ENCODE measurements around the gene RIPK4. TPM values are rescaled to one million over a fixed set of nuclear protein-coding genes. Genes with fewer than 3 reads are reported as not detected.
"Not testable (repeated sequence)": the region's sequence is repeated elsewhere in the genome, so short reads cannot be mapped to it uniquely, and the experiment has no call there.

Gene RIPK4
- total RNA-seq, 1 experiment from 2014 or later, result 252 TPM

GRCh38 chr21:41716751-41717150 lies 50.1 kb downstream of the RIPK4 start:
- Histone ChIP-seq H3K4me1 (ENCODE audit: insufficient read depth, low read length) (peaks cover 24% of the 10 kb centered on the region), H3K79me2 (ENCODE audit: low read length) (no peaks in the 10 kb centered on the region), H3K4me3 (ENCODE audit: low read length) (no peak overlapping the region), H3K4me2 (ENCODE audit: low read length) (no peak overlapping the region), H3F3A (ENCODE audit: low read length, unreplicated experiment) (no peaks in the 10 kb centered on the region), H2AFZ (ENCODE audit: low read length) (no peak overlapping the region), H3K9me3 (ENCODE audit: low read length) (no peaks in the 10 kb centered on the region), H4K20me1 (ENCODE audit: low read length) (no peaks in the 10 kb centered on the region), H3K27me3 (ENCODE audit: low read length) (no peaks in the 10 kb centered on the region), H3K27ac (ENCODE audit: low read length) (peak overlapping the region; percentile 68), H3K9me2 (replicated peaks; ENCODE audit: low read length) (no peaks in the 10 kb centered on the region), H3K9ac (ENCODE audit: low read length) (peak overlapping the region; percentile 45; the same call in 1 of the 2 replicates), H3K36me3 (ENCODE audit: low read depth, low read length) (no peaks in the 10 kb centered on the region)
- TF ChIP-seq EZH2phosphoT487 (IDR thresholded peaks at IDR 0.05; ENCODE audit: borderline replicate concordance, low read length) (no peak), CTCF (conservative IDR thresholded peaks at IDR 0.05; ENCODE audit: low read depth, low read length) (no peak), EZH2 (IDR thresholded peaks at IDR 0.05; ENCODE audit: low read length, unreplicated experiment) (no peak)
- no TSS peak for BruUV-seq (replicated peaks)
- ChIA-PET POLR2A (ENCODE audit: unreplicated experiment) (no interaction called here), CTCF (no interaction called here)
- no peak for ATAC-seq
- intact Hi-C loops (cut with micrococcal nuclease), result loop anchor here (5.0 kb wide), 1 partner anchor 34 kb away; no protein-coding TSS in a partner anchor
- DNase-seq, result no peak

GRCh38 chr21:41715649-41716281 lies 51.1 kb downstream of the RIPK4 start:
- no peaks in the 10 kb centered on the region for H3K27me3 ChIP-seq (ENCODE audit: low read length)
- no peak overlapping the region for H2AFZ ChIP-seq (ENCODE audit: low read length)
- no peak overlapping the region for H3K4me2 ChIP-seq (ENCODE audit: low read length)
- H3K9ac ChIP-seq (ENCODE audit: low read length), result peak overlapping the region; percentile 45
- CTCF ChIA-PET, result no interaction called here
- H3K4me1 ChIP-seq (ENCODE audit: insufficient read depth, low read length), result peaks cover 19% of the 10 kb centered on the region
- intact Hi-C loops (cut with micrococcal nuclease), result loop anchor here (5.0 kb wide), 1 partner anchor 33 kb away; no protein-coding TSS in a partner anchor
- POLR2A ChIA-PET (ENCODE audit: unreplicated experiment), result no interaction called here
- peak; percentile 64 for DNase-seq
- BruUV-seq (replicated peaks), result no TSS peak
- no peaks in the 10 kb centered on the region for H3K9me2 ChIP-seq (replicated peaks; ENCODE audit: low read length)
- no peaks in the 10 kb centered on the region for H3K79me2 ChIP-seq (ENCODE audit: low read length)
- TF ChIP-seq CTCF (conservative IDR thresholded peaks at IDR 0.05; ENCODE audit: low read depth, low read length) (no peak), EZH2 (IDR thresholded peaks at IDR 0.05; ENCODE audit: low read length, unreplicated experiment) (no peak), EZH2phosphoT487 (IDR thresholded peaks at IDR 0.05; ENCODE audit: borderline replicate concordance, low read length) (no peak)
- ATAC-seq, result peak; percentile 59
- no peaks in the 10 kb centered on the region for H3K9me3 ChIP-seq (ENCODE audit: low read length)
- no peaks in the 10 kb centered on the region for H3K36me3 ChIP-seq (ENCODE audit: low read depth, low read length)
- H3F3A ChIP-seq (ENCODE audit: low read length, unreplicated experiment), result no peaks in the 10 kb centered on the region
- peak overlapping the region; percentile 68 for H3K27ac ChIP-seq (ENCODE audit: low read length)
- no peak overlapping the region for H3K4me3 ChIP-seq (ENCODE audit: low read length)
- no peaks in the 10 kb centered on the region for H4K20me1 ChIP-seq (ENCODE audit: low read length)

- H4K20me1 ChIP-seq (ENCODE audit: low read length); H3K27me3 ChIP-seq (ENCODE audit: low read length); POLR2A ChIA-PET (ENCODE audit: unreplicated experiment); H2AFZ ChIP-seq (ENCODE audit: low read length); DNase-seq; H3F3A ChIP-seq (ENCODE audit: low read length, unreplicated experiment); CTCF ChIA-PET; intact Hi-C loops (cut with micrococcal nuclease); H3K9me2 ChIP-seq (replicated peaks; ENCODE audit: low read length); H3K9ac ChIP-seq (ENCODE audit: low read length); H3K27ac ChIP-seq (ENCODE audit: low read length); H3K4me3 ChIP-seq (ENCODE audit: low read length); H3K4me2 ChIP-seq (ENCODE audit: low read length); ATAC-seq; H3K79me2 ChIP-seq (ENCODE audit: low read length); BruUV-seq (replicated peaks); H3K36me3 ChIP-seq (ENCODE audit: low read depth, low read length); H3K9me3 ChIP-seq (ENCODE audit: low read length): not testable (repeated sequence)
- peaks cover 16% of the 10 kb centered on the region for H3K4me1 ChIP-seq (ENCODE audit: insufficient read depth, low read length)
Observed at GRCh38 chr21:41714299-41714865, 52.5 kb downstream of the RIPK4 start.
